AG20443 (cell line): Measurements from ENCODE around the gene SYT15.
A peak's percentile ranks its signal among the peaks of the same experiment; 100 is the strongest.

ENCODE experiments used
- DNase-seq: peaks from one replicate; pipeline ENCODE4 v3.0.0; 2012; ENCODE audit warnings: low spot score, mixed read lengths

The SYT15 gene

DNA sequence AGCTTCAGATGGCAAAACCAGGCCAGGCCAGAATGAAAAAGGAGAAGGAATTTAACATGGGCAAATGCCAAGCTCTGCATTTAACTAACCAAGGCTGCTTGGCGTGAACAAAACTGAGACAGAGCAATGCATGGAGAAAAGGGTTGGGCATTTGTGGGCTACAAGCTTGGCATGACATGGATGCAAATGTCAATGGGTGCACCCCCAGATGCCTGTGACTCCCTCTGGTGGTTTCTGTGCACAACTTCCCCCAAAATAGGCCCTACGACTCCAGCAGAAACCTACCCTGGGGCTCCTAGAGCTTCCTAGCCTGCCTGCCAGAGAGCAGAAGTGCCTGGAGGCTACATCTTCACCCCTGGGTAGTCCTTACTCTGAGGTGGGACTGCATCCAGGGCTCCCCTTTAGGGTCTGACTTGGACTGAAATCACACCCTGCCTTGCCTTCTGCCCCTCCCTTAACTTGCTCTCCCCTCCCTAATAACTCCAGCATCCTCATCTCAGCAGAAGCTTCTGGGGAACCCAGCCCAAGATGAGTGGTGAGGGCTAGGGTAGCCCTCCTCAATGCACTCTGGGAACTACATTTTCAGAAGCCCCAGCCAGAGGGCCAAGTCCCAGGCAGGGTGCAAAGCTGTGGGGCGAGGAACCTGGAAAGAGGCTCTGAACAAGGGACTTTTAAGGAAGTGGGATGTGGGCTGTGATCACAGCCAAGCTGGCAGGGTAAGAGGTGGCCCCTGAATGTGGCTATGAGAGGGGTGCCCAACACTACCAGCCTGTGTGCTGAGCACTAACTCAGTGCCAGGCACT, 33.7 kb upstream of the SYT15 start:
- peak; percentile 72 for DNase-seq

DNA sequence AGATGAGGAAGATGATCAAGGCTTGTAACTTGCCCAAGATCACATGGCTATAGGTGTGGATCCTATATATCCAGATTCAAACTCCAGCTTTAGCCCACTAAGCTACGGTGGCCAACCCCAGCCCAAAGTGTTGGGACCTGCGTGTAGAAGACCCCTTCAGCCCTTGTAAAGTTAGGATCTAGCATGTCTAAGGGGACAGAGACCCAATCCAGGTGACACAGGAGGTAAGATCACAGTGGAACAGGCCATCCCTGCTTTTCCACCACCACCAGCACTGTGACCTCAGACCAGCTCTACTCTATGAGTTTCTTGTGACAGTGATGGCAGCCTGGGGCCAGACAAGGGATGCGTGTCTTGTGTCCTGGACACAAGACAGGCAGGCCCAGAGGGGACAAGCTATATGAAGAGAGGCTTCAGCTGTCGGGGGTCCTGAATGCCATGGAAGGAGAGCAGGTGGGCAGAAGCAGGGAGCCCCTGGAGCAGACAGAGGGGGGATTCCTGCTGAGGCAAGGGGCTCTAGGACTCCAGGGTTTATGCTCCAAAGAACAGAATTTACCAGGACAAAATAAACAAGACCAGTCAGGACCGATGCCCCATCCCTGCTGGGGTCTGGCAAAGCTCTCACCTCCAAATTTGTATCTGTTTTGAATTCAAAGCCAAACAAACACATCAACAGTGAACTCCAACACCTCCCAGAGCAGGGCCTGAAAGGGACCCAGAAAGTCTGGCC, 32.9 kb upstream of the SYT15 start:
- DNase-seq = no peak

- DNase-seq = no peak
Measured at GRCh38 chr10:46546591-46547540, 32.1 kb upstream of the SYT15 start.

DNA sequence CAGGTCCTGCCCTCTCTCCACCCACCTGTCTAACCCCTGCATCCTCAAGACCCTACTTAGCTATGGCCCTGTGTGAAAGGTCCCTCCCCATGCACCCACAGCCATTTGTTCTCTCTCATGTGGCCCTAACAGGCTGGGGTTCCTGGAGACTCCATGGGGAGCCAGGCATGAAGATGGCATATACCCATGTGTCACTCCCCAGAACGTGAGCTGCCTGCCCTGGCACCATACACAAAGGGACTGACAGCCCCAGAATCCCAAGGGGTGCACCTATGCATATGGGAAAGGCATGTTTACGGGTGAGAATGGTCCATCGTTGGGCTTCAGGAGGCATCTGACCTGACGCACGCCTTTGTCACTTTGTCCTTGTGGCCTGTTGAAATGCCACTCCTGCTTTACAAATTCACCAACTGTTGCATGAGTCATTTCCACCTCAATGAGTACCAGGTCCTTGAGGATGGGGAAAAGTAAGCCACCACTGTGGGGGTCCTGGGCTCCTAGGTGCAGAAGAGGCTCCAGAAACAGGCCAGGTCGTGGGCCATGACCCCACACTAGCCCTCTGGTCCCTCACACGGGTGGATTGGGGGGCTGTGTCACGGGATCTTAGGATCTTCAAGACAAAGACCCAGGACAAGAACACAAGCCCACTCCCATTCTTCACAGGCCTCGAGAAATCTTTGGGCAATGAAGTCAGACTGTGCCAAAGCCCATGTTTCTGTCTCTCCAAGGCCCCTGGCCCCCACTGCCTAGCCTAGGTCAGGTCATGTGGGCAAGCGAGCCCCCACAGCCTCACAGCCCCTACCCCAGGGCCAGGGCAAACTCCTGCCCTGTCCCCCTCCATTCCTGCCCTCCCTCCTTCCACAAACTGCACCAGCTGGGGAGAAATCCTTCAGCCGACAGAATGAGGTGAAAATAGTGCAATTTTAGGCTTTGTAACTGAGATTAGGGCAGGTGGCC, 31.1 kb upstream of the SYT15 start:
- DNase-seq = no peak

GRCh38 chr10:46548498-46549090, 30.3 kb upstream of the SYT15 start:
- peak; percentile 76 for DNase-seq

DNA sequence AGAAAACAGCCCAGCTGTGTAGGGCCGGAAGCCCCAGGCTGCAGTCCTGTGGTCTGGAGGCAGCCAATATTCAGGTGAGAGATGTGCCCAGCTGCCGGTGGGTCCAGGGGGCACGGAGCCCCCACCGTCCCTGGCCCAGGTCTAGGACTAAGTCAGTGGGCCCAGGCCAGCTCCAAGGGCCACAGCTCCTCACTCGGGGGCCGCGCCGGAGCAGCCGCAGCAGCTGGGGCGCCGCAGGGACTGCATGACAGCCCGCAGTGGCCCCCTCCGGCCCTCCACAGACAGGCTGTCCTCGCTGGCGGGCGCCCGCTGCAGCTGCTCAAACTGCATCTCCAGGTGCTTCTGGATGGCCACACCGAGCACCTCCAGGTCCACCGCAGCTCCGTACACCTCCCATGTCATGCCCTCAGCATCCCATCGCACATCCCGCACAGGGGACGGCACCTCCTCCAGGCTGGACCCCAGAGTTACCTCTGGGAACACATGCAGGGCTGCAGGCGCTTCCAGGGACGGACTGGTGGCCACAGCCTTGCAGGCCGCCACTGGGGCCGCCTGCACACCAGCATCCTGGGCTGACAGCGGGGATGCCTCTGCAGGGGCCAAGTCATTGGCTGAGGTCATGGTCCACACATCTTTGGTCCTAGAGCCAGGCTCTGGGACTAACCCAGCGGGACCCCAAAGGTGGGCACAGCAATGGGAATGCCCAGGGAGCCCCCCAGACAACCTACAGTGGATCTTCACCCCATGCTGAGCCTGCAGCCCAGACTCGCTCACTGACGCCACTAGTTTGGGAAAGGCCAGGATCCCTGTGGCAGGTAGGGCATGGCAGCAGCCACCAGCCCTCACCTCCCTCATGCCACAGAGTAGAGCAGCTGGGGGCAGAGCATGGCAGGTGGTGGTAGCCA, 29.5 kb upstream of the SYT15 start:
- no peak for DNase-seq

GRCh38 chr10:46550076-46550790, 28.7 kb upstream of the SYT15 start:
- DNase-seq = no peak

- no peak for DNase-seq
Measured at GRCh38 chr10:46550795-46551700, 27.9 kb upstream of the SYT15 start.

DNA sequence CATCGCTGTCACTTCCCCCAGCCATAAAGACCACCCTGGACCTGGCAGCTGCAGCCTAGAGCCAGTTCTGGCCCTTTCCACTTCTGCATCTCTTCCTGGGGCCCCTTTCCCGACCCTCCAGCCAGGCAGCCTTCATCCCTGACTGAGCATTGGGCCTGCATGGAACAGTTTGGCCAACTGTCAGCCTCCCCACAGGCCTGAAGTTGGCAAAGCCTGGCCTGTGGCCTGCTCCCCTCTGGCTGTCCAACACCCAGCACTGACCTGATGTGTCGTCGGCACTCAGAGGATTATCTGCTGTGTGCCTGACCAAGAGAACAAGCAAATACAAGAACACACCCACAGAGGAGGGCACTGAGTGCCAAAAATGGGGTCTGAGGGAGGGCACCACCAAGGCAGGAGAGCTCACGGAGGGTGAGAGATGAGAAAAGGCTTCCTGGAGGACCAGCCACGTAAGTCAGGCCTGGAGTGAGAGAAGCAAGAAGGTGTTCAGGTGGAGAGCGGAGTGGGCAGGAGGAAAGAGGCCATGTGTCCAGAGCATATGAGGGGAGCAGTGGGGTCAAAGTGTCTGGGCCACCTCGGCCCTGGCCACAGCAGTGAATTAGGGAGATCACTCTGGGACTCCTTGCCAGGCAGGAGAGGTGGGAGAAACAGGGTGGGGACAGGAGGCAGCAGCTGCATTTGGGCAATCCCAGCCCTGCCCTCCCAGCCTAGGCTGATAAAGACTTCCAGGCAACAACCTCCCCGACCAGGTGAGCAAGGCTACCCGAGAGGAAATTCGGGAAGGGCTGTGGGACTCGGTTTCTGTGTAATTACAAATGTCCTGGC, 27.0 kb upstream of the SYT15 start:
- DNase-seq = no peak

GRCh38 chr10:46552526-46553237, 26.2 kb upstream of the SYT15 start:
- no peak for DNase-seq

- no peak for DNase-seq
Measured at GRCh38 chr10:46553238-46554049, 25.5 kb upstream of the SYT15 start.

DNA sequence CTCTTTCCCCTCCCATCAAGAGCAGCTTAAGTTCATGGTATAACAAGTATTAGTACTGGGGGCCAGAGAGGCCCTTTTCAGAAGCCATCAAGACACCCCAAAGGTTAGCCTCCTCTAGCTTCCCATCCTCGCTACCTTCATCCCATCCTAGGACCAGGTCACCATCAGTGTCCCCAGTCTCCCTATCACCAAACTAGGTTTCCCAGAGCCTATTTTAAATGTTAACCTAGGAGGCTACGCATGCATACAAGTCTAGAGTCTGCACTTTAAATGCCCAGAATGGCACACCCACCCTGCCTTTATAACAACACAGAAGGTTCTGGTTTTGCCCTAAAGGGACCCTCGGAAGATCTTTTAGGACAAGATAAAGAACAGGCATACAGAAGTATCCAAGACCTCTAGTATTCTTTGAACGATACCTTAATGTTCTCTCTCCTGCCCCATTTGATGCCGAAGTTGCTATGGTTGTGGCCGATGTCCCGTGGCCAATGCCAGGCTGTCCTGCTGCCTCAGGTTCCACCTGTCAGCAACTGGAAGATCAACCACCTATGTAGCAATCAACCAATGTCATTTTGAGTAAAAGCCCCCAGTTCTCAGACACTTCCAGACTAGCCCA, 24.7 kb upstream of the SYT15 start:
- DNase-seq = no peak

GRCh38 chr10:46555366-46555712, 23.6 kb upstream of the SYT15 start:
- DNase-seq = no peak

- no peak for DNase-seq
Measured at GRCh38 chr10:46555713-46556514, 23.0 kb upstream of the SYT15 start.
